SH-SY5Y (cell line): ENCODE data around the gene ANTXR2.

Experiments
- GATA2 ChIP-seq: IDR thresholded peaks from 2 replicates; pipeline ENCODE4 v1.6.1; 2011; ENCODE audit warnings: mild to moderate bottlenecking, low read depth, low read length
- GATA3 ChIP-seq: IDR thresholded peaks from 2 replicates; pipeline ENCODE4 v1.6.1; 2011; ENCODE audit warnings: low read depth, mild to moderate bottlenecking, low read length, moderate library complexity

DNA sequence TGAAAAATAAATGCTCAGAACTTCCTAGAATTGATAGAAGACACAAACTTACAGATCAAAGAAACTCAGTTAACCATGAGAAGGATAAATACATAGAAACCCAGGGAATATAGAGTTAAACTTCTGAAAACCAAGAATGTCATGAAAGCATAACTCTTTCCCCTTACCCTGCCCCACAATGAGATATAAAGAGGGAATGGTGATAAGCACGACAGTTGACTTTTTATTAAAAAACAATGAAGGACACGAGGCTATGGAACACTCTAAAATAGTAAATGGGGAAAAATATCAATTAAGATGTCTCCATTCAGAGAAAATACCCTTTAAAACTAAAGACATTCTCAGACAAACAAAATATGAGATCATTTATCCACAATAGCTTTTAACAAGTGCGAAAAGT is 154.7 kb downstream of the ANTXR2 start:
- no peak for TF ChIP-seq GATA2
- TF ChIP-seq GATA3: no peak
